H1 (cell line): ENCODE data around the gene RNF220. TPM values are rescaled to one million over a fixed set of nuclear protein-coding genes. Genes with fewer than 3 reads are reported as not detected.

Experiments
- CTCF ChIA-PET: fragments of 300-600 bp; sonication (Branson Sonifier 250); formaldehyde crosslinking; loops from one replicate; lab custom pipeline; 2021; ENCODE audit not compliant: partially characterized antibody; lab: Charles Lee
- POLR2A ChIA-PET: fragments of 300-600 bp; sonication (Branson Sonifier 250); formaldehyde crosslinking; loops from one replicate; lab custom pipeline; 2021; ENCODE audit warnings: inconsistent platforms; ENCODE audit not compliant: partially characterized antibody; lab: Charles Lee
- DNase-seq, 2 experiments: peaks; one replicate each; pipeline versions ENCODE4 v3.0.0 to v3.0.0-alpha.2; 2010 to 2022; ENCODE audit warnings: low spot score in 2 of 2, low read depth in 1 of 2, mixed read lengths in 1 of 2
- FAIRE-seq: peaks from 2 replicates; lab custom pipeline; 2011; peaks lifted over from hg19 to GRCh38; lab: Jason Lieb, UNC
- H2AFZ ChIP-seq: 2 replicates; pipeline ENCODE4 v1.8.1; 2012; ENCODE audit warnings: low read length, inconsistent platforms
- H2AK5ac ChIP-seq: 2 replicates; pipeline ENCODE4 v1.6.1; 2013; ENCODE audit warnings: low read depth, low read length
- H2BK120ac ChIP-seq: replicated peaks from 2 replicates; pipeline ENCODE3; 2013; ENCODE audit warnings: low read depth, low read length, inconsistent platforms
- H2BK12ac ChIP-seq: 2 replicates; pipeline ENCODE4 v1.6.1; 2013; ENCODE audit warnings: low read depth, low read length
- H2BK15ac ChIP-seq: 2 replicates; pipeline ENCODE4 v1.6.1; 2013; ENCODE audit warnings: low read length
- H2BK20ac ChIP-seq: 2 replicates; pipeline ENCODE4 v1.6.1; 2013; ENCODE audit warnings: low read length
- H2BK5ac ChIP-seq: 2 replicates; pipeline ENCODE4 v1.6.1; 2013; ENCODE audit warnings: low read depth, low read length
- H3K14ac ChIP-seq: 2 replicates; pipeline ENCODE4 v1.6.1; 2013; ENCODE audit warnings: inconsistent platforms; ENCODE audit not compliant: insufficient read length
- H3K18ac ChIP-seq: 2 replicates; pipeline ENCODE4 v1.6.1; 2013; ENCODE audit warnings: low read length; ENCODE audit errors: extremely low read depth
- H3K23ac ChIP-seq: 2 replicates; pipeline ENCODE4 v1.6.1; 2013; ENCODE audit warnings: inconsistent platforms; ENCODE audit not compliant: insufficient read length
- H3K23me2 ChIP-seq: 2 replicates; pipeline ENCODE4 v1.6.1; 2013; ENCODE audit warnings: low read depth, low read length
- H3K27ac ChIP-seq: 2 replicates; pipeline ENCODE4 v1.6.1; 2011; ENCODE audit warnings: low read depth, low read length, inconsistent platforms
- H3K27me3 ChIP-seq, 4 experiments: replicated peaks in 1 of 4; 1 replicate in 1 of 4; 2 replicates in 3 of 4; pipeline versions ENCODE4 v1.6.1 to v1.8.1; 2011 to 2013; ENCODE audit warnings: low read length in 3 of 4, mild to moderate bottlenecking in 3 of 4, inconsistent platforms in 2 of 4, mixed read lengths in 2 of 4, moderate library complexity in 1 of 4; ENCODE audit not compliant: control insufficient read depth in 3 of 4, insufficient read depth in 3 of 4; ENCODE audit errors: extremely low read depth in 1 of 4
- H3K36me3 ChIP-seq, 4 experiments: 2 replicates each; pipeline versions ENCODE4 v1.6.1 to v1.8.1; 2011 to 2013; ENCODE audit warnings: mild to moderate bottlenecking in 4 of 4, low read length in 3 of 4, moderate library complexity in 2 of 4, control low read depth in 1 of 4, inconsistent platforms in 1 of 4; ENCODE audit not compliant: insufficient read depth in 4 of 4, control insufficient read depth in 2 of 4
- H3K4ac ChIP-seq: replicated peaks from 2 replicates; pipeline ENCODE3; 2013; ENCODE audit warnings: low read length, low read depth, mixed read lengths, inconsistent platforms; ENCODE audit not compliant: insufficient read length
- H3K4me1 ChIP-seq, 4 experiments: replicated peaks in 1 of 4; 1 replicate in 1 of 4; 2 replicates in 3 of 4; pipeline versions ENCODE4 v1.6.1 to v1.8.1; 2011 to 2013; ENCODE audit warnings: low read length in 3 of 4, inconsistent platforms in 2 of 4, mixed read lengths in 1 of 4; ENCODE audit not compliant: insufficient read depth in 4 of 4, control insufficient read depth in 3 of 4
- H3K4me2 ChIP-seq, 2 experiments: 2 replicates each; pipeline versions ENCODE4 v1.6.1 to v1.8.1; 2011 to 2013; ENCODE audit warnings: low read depth in 2 of 2, low read length in 2 of 2, control low read depth in 1 of 2, inconsistent platforms in 1 of 2, mild to moderate bottlenecking in 1 of 2; ENCODE audit not compliant: insufficient read depth in 1 of 2
- H3K4me3 ChIP-seq, 4 experiments: fragments of 200-600, 300-600 bp in 1 of 4; sonication (generic), shearing (Covaris generic), sonication (Bioruptor Twin) in 1 of 4; 2 replicates each; pipeline versions ENCODE4 v1.5.1 to v1.8.1; 2011 to 2016; ENCODE audit warnings: low read length in 4 of 4, low read depth in 3 of 4, control low read depth in 2 of 4, inconsistent platforms in 2 of 4, mild to moderate bottlenecking in 2 of 4, mixed read lengths in 1 of 4, moderate library complexity in 1 of 4; ENCODE audit not compliant: insufficient read depth in 2 of 4; ENCODE audit errors: extremely low read depth in 1 of 4
- H3K56ac ChIP-seq: replicated peaks from 2 replicates; pipeline ENCODE3; 2013; ENCODE audit warnings: low read depth, mild to moderate bottlenecking, mixed read lengths, low read length, inconsistent platforms; ENCODE audit not compliant: insufficient read length
- H3K79me1 ChIP-seq: 2 replicates; pipeline ENCODE4 v1.6.1; 2013; ENCODE audit warnings: low read depth, low read length, control low read depth
- H3K79me2 ChIP-seq, 2 experiments: 2 replicates each; pipeline versions ENCODE4 v1.6.1 to v1.8.1; 2012 to 2013; ENCODE audit warnings: low read length in 2 of 2, mild to moderate bottlenecking in 2 of 2, inconsistent platforms in 1 of 2; ENCODE audit not compliant: insufficient read depth in 2 of 2, control insufficient read depth in 1 of 2
- H3K9ac ChIP-seq, 4 experiments: replicated peaks in 1 of 4; 1 replicate in 1 of 4; 2 replicates in 3 of 4; pipeline versions ENCODE4 v1.6.1 to v1.8.1; 2011 to 2013; ENCODE audit warnings: low read depth in 3 of 4, low read length in 3 of 4, control low read depth in 2 of 4, mild to moderate bottlenecking in 2 of 4, moderate library complexity in 2 of 4, inconsistent platforms in 1 of 4; ENCODE audit errors: extremely low read depth in 1 of 4
- H3K9me3 ChIP-seq, 2 experiments: 2 replicates each; pipeline versions ENCODE4 v1.6.1 to v1.8.1; 2012 to 2013; ENCODE audit warnings: mild to moderate bottlenecking in 2 of 2, moderate library complexity in 2 of 2, control low read depth in 1 of 2, inconsistent platforms in 1 of 2, low read depth in 1 of 2, low read length in 1 of 2, mixed read lengths in 1 of 2; ENCODE audit not compliant: insufficient read depth in 2 of 2
- H4K20me1 ChIP-seq, 2 experiments: replicated peaks in 1 of 2; 2 replicates each; pipeline versions ENCODE3 to v1.8.1; 2011 to 2013; ENCODE audit warnings: inconsistent platforms in 2 of 2, low read length in 2 of 2, mild to moderate bottlenecking in 1 of 2; ENCODE audit not compliant: insufficient read depth in 2 of 2, control insufficient read depth in 1 of 2
- H4K5ac ChIP-seq: 2 replicates; pipeline ENCODE4 v1.6.1; 2013; ENCODE audit warnings: low read length, low read depth, mixed read lengths, inconsistent platforms; ENCODE audit not compliant: insufficient read length
- H4K8ac ChIP-seq: 2 replicates; pipeline ENCODE4 v1.8.0; 2013; ENCODE audit warnings: mild to moderate bottlenecking, moderate library complexity, low read length, inconsistent platforms; ENCODE audit not compliant: insufficient read depth; ENCODE audit errors: extremely low read depth
- H4K91ac ChIP-seq: replicated peaks from 2 replicates; pipeline ENCODE3; 2013; ENCODE audit warnings: low read length, mixed read lengths, inconsistent platforms; ENCODE audit not compliant: insufficient read length
- EP300 ChIP-seq, 2 experiments: IDR thresholded peaks; 1 replicate in 1 of 2; 2 replicates in 1 of 2; pipeline ENCODE4 v1.6.1; 2011 to 2012; ENCODE audit warnings: low read depth in 2 of 2, low read length in 2 of 2, mild to moderate bottlenecking in 2 of 2, borderline replicate concordance in 1 of 2, inconsistent platforms in 1 of 2, moderate library complexity in 1 of 2
- EZH2 ChIP-seq: fragments of 200-600 bp; sonication (generic); IDR thresholded peaks from 2 replicates; pipeline ENCODE4 v1.7.1; 2012; ENCODE audit warnings: low read depth, mild to moderate bottlenecking, moderate library complexity, low read length, inconsistent platforms; ENCODE audit not compliant: severe bottlenecking
- RAD21 ChIP-seq, 2 experiments: IDR thresholded peaks in 1 of 2; conservative IDR thresholded peaks in 1 of 2; 2 replicates each; pipeline ENCODE4 v1.6.1; 2011; ENCODE audit warnings: low read depth in 2 of 2, low read length in 2 of 2, improper control_type of control experiment in 1 of 2, inconsistent platforms in 1 of 2, mild to moderate bottlenecking in 1 of 2, moderate library complexity in 1 of 2
- RNF2 ChIP-seq: fragments of 200-900, 300-1000 bp; sonication (generic); IDR thresholded peaks from 2 replicates; pipeline ENCODE4 v1.7.1; 2016; ENCODE audit warnings: borderline replicate concordance, low read depth, mild to moderate bottlenecking, antibody characterized with exemption, low read length; ENCODE audit not compliant: poor library complexity, severe bottlenecking; ENCODE audit errors: missing control alignments
- RXRA ChIP-seq: IDR thresholded peaks from 2 replicates; pipeline ENCODE4 v1.6.1; 2011; ENCODE audit warnings: low read depth, mild to moderate bottlenecking, low read length, moderate library complexity; ENCODE audit not compliant: insufficient read depth
- TAF7 ChIP-seq: optimal IDR thresholded peaks from 2 replicates; pipeline ENCODE3; 2011; ENCODE audit warnings: low read depth, mild to moderate bottlenecking, inconsistent platforms, low read length, moderate library complexity, borderline replicate concordance
- WGBS, 2 experiments: shearing (Covaris generic) in 1 of 2; methylation state at CpG; one replicate each; pipeline versions ENCODE4 v1.1.6 to v1.1.7; 2013 to 2015; ENCODE audit warnings: low lambda C conversion rate in 2 of 2, mixed read lengths in 2 of 2, inconsistent platforms in 1 of 2, low coverage in 1 of 2, missing lambda C conversion rate in 1 of 2; ENCODE audit not compliant: insufficient replicate concordance in 2 of 2, insufficient coverage in 1 of 2, insufficient read length in 1 of 2; ENCODE audit errors: extremely low coverage in 1 of 2, missing lambda C conversion rate in 1 of 2; 5-methylcytosine and 5-hydroxymethylcytosine counted together
- polyA plus RNA-seq, 7 experiments: library from polyadenylated mRNA; depleted of rRNA in 3 of 7; stranded (reverse) in 5 of 7; unstranded in 2 of 7; fragments of >200 nt in 5 of 7; fragments of 200-250 nt in 2 of 7; gene quantifications; 1 replicate in 5 of 7; 2 replicates in 1 of 7; 4 replicates in 1 of 7; pipeline versions ENCODE4 v1.2.1 to v1.2.3, GENCODE V29; 2011 to 2013; ENCODE audit warnings: missing spikeins in 2 of 7, mixed read lengths in 2 of 7
- total RNA-seq: library from RNA; stranded (reverse); fragmentation: NEBNext Ultra II Directional; extraction: Animal tissue kit (Norgen Biotek cat#: 25700); gene quantifications from 2 replicates; pipeline ENCODE4 v1.2.1, GENCODE V29; 2021

The RNF220 gene
- total and polyA plus RNA-seq, 2 of the 8 experiments (the other 6 are each of a cell fraction or from before 2014, with no cell fraction given): 123 to 160 TPM

GRCh38 chr1:44659566-44659965, 254.5 kb downstream of the RNF220 start:
- H3K23me2 ChIP-seq: no peaks in the 10 kb centered on the region
- no peak overlapping the region for H2AFZ ChIP-seq
- H3K9me3 ChIP-seq: no peaks in the 10 kb centered on the region
- H3K4ac ChIP-seq: no peak overlapping the region
- WGBS, 2 experiments: 78% methylated on average over 2 of the region's 4 CpGs; no CpG with 5 or more reads in 1 of the 2 experiments
- no peak overlapping the region for H2BK5ac ChIP-seq
- H3K4me1 ChIP-seq: peaks cover 0 to 2% (median 0%) of the 10 kb centered on the region in 4 experiments; a peak in 3 of 7 replicates
- H3K79me2 ChIP-seq: no peaks in the 10 kb centered on the region
- no peak overlapping the region for H3K18ac ChIP-seq
- no peaks in the 10 kb centered on the region for H3K27me3 ChIP-seq
- POLR2A ChIA-PET: interaction anchor here (0.9 to 1.6 kb wide), 4 partner anchors 9 to 17 kb away, joined by 3 to 4 read pairs (median 4); partner anchors contain the start of genes ARMH1 and TMEM53
- H3K14ac ChIP-seq: no peak overlapping the region
- CTCF ChIA-PET: interaction anchor here (0.6 to 7.6 kb wide), 8 partner anchors 8 to 901 kb away, joined by 3 to 45 read pairs (median 3); no protein-coding TSS in a partner anchor
- no peak overlapping the region for H2BK12ac ChIP-seq
- H3K36me3 ChIP-seq: no peaks in the 10 kb centered on the region; a peak in 1 of 8 replicates
- no peak overlapping the region for H2BK20ac ChIP-seq
- no peak overlapping the region for H2AK5ac ChIP-seq
- no peak overlapping the region for H4K8ac ChIP-seq
- no peak overlapping the region for H3K56ac ChIP-seq
- no peak overlapping the region for H3K9ac ChIP-seq
- TF ChIP-seq TAF7 (no peak), EP300 (IDR thresholded peaks at IDR 0.05; ENCODE audit: borderline replicate concordance in 1 of 2, low read depth in 2 of 2, low read length in 2 of 2) (no peak), EZH2 (no peak), RNF2 (no peak), RXRA (no peak), RAD21 (IDR thresholded peaks at IDR 0.05 in 1 of 2, conservative IDR thresholded peaks at IDR 0.05 in 1 of 2; ENCODE audit: low read depth in 2 of 2, low read length in 2 of 2) (no peak)
- H3K27ac ChIP-seq: no peak overlapping the region
- no peak overlapping the region for H4K5ac ChIP-seq
- H3K4me3 ChIP-seq: no peak overlapping the region
- H3K23ac ChIP-seq: no peak overlapping the region
- H4K20me1 ChIP-seq: no peaks in the 10 kb centered on the region
- FAIRE-seq (no peak), DNase-seq (no peak)
- no peak overlapping the region for H2BK120ac ChIP-seq
- H3K79me1 ChIP-seq: no peaks in the 10 kb centered on the region
- H2BK15ac ChIP-seq: no peak overlapping the region
- H3K4me2 ChIP-seq: no peak overlapping the region
- H4K91ac ChIP-seq: no peak overlapping the region
